ENCODE measurements around the gene XRCC1. TPM values are rescaled to one million over a fixed set of nuclear protein-coding genes. Genes with fewer than 3 reads are reported as not detected.

Gene XRCC1
- total RNA-seq, 4 donors from 2014 or later: 8.0 to 147 (median 15.8) TPM

DNA sequence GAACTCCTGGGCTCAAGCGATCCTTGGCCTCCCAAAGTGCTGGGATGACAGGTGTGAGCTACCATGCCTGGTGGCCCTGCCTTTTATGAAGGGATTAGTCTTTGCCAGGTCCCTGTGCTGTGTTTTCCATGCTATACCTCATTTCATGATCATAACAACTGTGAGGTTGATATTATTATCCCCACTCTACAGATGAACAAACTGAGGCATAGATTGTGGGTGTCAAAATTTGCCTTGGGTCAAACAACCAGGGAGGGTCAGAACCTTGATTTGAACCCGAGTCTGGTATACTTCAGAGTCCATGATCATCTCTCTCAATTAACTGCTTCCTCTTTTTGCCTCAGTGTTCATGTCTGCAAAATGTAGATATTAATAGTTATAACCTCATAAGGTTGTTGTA is 7.2 kb upstream of the XRCC1 start:
- Histone ChIP-seq H3K9me3 (no peaks in the 10 kb centered on the region), H3K36me3 (no peaks in the 10 kb centered on the region), H3K27me3 (no peaks in the 10 kb centered on the region), H3K4me3 (no peak overlapping the region), H3K27ac (no peak overlapping the region), H3K4me1 (peaks cover 0 to 11% (median 3%) of the 10 kb centered on the region in 4 donors)
- TF ChIP-seq POLR2A (IDR thresholded peaks at IDR 0.05) (no peak), EP300 (IDR thresholded peaks at IDR 0.05; ENCODE audit: low read depth) (no peak), POLR2AphosphoS5 (IDR thresholded peaks at IDR 0.05) (no peak)
- TF ChIP-seq, protein P1, sequence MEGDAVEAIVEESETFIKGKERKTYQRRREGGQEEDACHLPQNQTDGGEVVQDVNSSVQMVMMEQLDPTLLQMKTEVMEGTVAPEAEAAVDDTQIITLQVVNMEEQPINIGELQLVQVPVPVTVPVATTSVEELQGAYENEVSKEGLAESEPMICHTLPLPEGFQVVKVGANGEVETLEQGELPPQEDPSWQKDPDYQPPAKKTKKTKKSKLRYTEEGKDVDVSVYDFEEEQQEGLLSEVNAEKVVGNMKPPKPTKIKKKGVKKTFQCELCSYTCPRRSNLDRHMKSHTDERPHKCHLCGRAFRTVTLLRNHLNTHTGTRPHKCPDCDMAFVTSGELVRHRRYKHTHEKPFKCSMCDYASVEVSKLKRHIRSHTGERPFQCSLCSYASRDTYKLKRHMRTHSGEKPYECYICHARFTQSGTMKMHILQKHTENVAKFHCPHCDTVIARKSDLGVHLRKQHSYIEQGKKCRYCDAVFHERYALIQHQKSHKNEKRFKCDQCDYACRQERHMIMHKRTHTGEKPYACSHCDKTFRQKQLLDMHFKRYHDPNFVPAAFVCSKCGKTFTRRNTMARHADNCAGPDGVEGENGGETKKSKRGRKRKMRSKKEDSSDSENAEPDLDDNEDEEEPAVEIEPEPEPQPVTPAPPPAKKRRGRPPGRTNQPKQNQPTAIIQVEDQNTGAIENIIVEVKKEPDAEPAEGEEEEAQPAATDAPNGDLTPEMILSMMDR (IDR thresholded peaks at IDR 0.05): no peak
- 83% methylated on average over 1 to 2 of the region's 2 CpGs for WGBS, 2 donors (ENCODE audit: low coverage in 1 of 2)
- intact Hi-C loops (cut with DNase I; ENCODE audit: low total_unique reads): no loop called here
- in situ Hi-C loops (cut with MboI; ENCODE audit: low pct_ligation_motif_present in 1 of 4, low pct_unique_long_range_greater_than_20kb in 1 of 4, low sequenced_read_pairs in 3 of 4): no loop called here
- no peak for DNase-seq

DNA sequence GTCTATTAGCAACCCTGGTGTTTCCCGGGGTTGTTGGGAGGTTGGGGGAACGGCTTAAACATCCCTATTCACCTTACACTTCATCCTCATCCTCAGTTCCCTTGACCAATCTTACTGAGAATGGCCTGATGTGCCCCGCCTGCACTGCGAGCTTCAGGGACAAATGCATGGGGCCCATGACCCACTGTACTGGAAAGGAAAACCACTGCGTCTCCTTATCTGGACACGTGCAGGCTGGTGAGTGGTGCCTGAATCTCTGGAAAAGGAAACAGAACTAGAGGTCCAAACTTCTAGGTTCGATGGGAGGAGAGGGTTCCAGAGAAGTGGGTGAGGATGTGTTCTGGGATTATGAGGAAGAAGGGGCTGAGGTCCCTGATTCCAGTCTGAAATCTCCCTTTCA is 6.1 kb upstream of the XRCC1 start:
- Histone ChIP-seq H3K27ac (peak overlapping the region in 3 of 4 donors; percentile 50 to 84 (median 82)), H3K36me3 (no peaks in the 10 kb centered on the region), H3K4me1 (peaks cover 0 to 11% (median 3%) of the 10 kb centered on the region in 4 donors), H3K4me3 (no peak overlapping the region), H3K27me3 (no peaks in the 10 kb centered on the region), H3K9me3 (no peaks in the 10 kb centered on the region)
- DNase-seq: no peak
- no peak for TF ChIP-seq EP300 (IDR thresholded peaks at IDR 0.05; ENCODE audit: low read depth)
- intact Hi-C loops (cut with DNase I; ENCODE audit: low total_unique reads): no loop called here
- 75% methylated on average over 7 of the region's 7 CpGs; no CpG with 5 or more reads in 1 of the 2 donors for WGBS, 2 donors (ENCODE audit: low coverage in 1 of 2)
- in situ Hi-C loops (cut with MboI; ENCODE audit: low pct_ligation_motif_present in 1 of 4, low pct_unique_long_range_greater_than_20kb in 1 of 4, low sequenced_read_pairs in 3 of 4): no loop called here

DNA sequence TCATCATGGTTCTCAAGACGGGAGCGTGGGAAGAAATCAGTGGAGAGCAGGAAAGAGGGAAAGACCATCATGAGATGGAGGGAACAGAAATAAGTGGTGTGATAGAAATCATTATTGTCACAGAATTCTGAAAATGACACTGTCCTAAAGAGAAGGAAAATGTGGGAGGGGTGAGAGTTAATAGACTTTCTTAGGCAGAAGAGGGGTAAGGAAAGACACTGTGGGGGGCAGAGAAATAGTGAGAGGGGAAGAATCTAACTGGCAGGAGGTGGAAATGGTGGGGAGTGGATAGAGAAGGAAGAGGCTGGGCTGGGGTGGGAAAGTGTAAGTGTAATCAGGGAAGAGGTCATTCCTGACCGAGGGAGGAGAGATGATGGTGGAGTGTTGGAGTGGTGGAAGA is 3.5 kb upstream of the XRCC1 start:
- no peak overlapping the region for H3K27ac ChIP-seq
- no peaks in the 10 kb centered on the region for H3K36me3 ChIP-seq
- H3K4me1 ChIP-seq: peaks cover 5 to 30% (median 15%) of the 10 kb centered on the region in 4 donors
- no peak for DNase-seq
- no peak overlapping the region for H3K4me3 ChIP-seq
- intact Hi-C loops (cut with DNase I; ENCODE audit: low total_unique reads) (no loop called here), in situ Hi-C loops (cut with MboI; ENCODE audit: low pct_ligation_motif_present in 1 of 4, low pct_unique_long_range_greater_than_20kb in 1 of 4, low sequenced_read_pairs in 3 of 4) (no loop called here)
- H3K27me3 ChIP-seq: no peaks in the 10 kb centered on the region
- TF ChIP-seq POLR2A (IDR thresholded peaks at IDR 0.05): no peak
- no peak for TF ChIP-seq POLR2AphosphoS5 (IDR thresholded peaks at IDR 0.05)
- TF ChIP-seq EP300 (IDR thresholded peaks at IDR 0.05; ENCODE audit: low read depth): no peak
- TF ChIP-seq, protein P1 (IDR thresholded peaks at IDR 0.05): no peak
- WGBS, 2 donors (ENCODE audit: low coverage in 1 of 2): 76 to 91% methylated on average over 3 of the region's 3 CpGs
- H3K9me3 ChIP-seq: no peaks in the 10 kb centered on the region

DNA sequence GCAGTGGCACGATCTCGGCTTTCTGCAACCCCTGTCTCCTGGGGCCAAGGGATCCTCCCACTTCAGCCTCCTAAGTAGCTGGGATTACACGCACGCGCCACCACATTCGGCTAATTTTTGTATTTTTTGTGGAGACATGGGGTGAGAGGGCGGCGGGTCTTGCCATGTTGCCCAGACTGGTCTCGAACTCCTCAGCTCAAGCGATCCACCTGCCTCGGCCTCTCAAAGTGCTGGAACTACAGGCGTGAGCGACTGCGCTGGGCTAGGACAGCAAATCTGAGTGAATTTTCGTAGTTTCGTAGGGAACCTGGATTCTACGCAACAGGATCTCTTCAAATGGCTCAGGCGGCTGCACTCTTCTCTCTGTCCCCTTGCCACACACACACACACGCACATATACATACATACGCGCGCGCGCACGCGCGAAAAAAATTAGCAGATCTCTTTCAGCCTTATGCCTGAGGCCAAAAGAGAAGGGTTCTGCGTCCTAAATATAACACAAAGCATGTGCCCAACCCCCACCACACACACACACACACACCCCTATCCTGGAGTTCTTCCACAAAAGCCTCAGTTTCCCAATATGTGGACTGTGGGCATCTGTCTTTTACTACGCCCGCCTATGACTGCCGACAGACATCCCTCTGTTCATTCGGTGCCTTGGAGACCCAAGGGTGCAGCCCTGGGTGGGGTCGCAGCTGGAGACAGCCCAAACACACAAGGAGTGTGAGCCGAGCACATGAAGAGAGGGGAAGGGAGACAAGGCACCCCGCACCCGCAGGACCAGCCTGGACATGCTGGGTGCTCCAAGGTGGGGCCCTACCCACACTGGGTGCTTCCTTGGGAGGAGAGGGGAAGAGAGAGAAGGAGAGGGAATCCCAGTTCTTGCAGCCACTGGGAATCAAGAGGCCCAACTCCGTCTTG is 890 bp upstream of the XRCC1 start:
- peak overlapping the region in 3 of 4 donors; percentile 19 to 99 (median 72) for H3K4me3 ChIP-seq
- no peak for DNase-seq
- 72 to 85% methylated on average over 19 to 37 of the region's 37 CpGs for WGBS, 2 donors (ENCODE audit: low coverage in 1 of 2)

More for the DNA sequence above, 890 bp upstream of the XRCC1 start:
- H3K27ac ChIP-seq: peak overlapping the region; percentile 74 to 94 (median 86)
- peaks cover 5 to 33% (median 14%) of the 10 kb centered on the region in 4 donors for H3K4me1 ChIP-seq
- in situ Hi-C loops (cut with MboI; ENCODE audit: low pct_ligation_motif_present in 1 of 4, low pct_unique_long_range_greater_than_20kb in 1 of 4, low sequenced_read_pairs in 3 of 4): no loop called here
- no peaks in the 10 kb centered on the region for H3K36me3 ChIP-seq
- TF ChIP-seq POLR2AphosphoS5 (IDR thresholded peaks at IDR 0.05): no peak
- no peak for TF ChIP-seq POLR2A (IDR thresholded peaks at IDR 0.05)
- TF ChIP-seq, protein P1 (IDR thresholded peaks at IDR 0.05): no peak
- no peak for TF ChIP-seq EP300 (IDR thresholded peaks at IDR 0.05; ENCODE audit: low read depth)
- H3K27me3 ChIP-seq: no peaks in the 10 kb centered on the region
- intact Hi-C loops (cut with DNase I; ENCODE audit: low total_unique reads): no loop called here
- H3K9me3 ChIP-seq: no peaks in the 10 kb centered on the region
